GM19397 (cell line): ENCODE results near the gene COPB2.
"Not testable (repeated sequence)": the region's sequence is repeated elsewhere in the genome, so short reads cannot be mapped to it uniquely, and the experiment has no call there.

Experiments
- ATAC-seq: cut with Tn5 transposase; IDR thresholded peaks from one replicate; pipeline ENCODE4 v1.9.1; 2021; ENCODE audit warnings: mild to moderate bottlenecking, moderate library complexity; ENCODE audit not compliant: unreplicated experiment

COPB2 gene

DNA sequence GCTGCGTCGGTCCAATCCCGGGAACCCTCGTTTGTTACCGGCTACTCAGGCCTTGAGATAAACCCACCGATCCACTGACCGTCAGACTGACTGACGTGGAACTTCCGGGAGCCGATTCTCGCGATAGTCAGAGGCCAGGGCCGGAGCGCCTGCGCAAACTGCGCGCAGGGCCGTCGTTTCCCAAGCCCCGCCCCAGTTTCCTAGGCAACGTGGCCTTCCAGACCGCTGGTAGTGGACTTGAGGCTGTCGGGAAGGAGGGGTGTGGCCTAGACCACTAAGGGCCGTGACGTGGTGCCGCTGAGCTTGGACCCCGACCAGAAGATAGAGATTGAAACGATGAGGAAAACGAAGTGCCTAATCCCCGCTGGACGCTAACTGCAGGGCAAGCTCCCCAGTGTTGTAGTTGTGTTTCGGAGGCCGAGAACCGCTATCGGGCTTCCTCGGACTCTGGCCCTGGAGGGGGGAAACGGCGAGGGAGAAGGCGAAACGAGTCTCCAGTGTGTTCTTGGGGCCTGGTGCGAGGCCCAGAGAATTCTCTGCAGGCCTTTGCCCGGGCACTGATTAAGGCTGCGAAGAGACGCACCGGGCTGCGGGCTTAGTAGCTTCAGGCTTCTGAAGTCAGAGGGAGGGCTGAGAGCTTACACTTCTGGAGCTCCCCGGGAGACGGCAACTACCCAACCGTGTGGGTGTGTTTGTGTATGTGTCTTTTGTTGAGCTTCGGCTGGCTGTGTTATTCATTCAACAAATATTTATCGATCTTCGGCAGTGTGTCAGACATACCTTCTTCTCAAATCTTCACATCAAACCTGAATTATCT lies at the start of gene COPB2:
TSS of gene COPB2 (minus strand) at position 96 of the 817 bp plus-strand sequence. CDS start 97 bp downstream, outside the sequence.
- ATAC-seq, result peak; percentile 99

DNA sequence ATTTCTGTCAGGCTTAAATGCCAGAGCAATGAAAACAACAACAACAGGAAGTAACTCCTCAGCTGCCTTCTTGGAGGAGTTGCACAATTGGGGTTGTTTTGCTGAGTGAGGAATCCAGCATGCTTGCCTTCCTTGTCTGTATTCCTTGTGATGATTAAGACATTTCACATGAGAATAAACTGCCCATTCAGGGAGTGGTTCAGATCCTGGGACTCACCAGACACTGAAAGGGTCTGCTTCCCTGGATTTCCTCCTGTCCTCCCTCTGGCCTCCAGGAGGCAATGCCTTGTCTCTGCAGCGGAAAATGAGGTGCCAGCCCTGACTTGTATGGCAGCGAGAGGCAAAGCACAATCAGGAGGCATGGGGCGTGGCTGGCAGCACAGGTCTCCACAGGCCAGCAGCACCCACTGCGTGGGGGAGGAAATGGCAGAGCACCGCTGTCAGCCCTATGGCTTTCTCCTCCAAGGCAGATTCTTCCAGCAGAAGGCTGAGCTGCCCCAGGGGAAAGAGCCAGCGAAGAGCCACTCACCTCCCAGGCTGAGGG lies 45.4 kb upstream of the COPB2 start:
- no peak for ATAC-seq

DNA sequence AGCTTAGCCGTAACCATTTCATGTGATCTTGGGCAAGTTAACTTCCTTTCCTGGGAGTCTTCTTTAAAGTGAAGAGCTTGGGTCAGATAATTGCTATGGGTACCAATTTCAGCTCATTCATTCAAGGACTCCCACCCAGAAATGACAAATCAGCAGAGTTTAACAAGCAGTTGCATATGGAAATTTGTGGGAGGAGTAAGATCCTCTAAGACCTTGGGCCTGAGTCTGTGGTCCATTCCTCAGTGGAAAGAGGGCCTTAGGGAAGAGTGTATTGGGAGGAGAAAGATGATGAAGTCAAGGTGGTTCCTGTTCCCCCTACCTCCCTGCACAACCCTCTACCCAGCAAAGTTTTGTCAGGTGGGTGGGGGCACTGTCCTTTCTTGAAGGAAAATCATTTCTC lies 44.8 kb upstream of the COPB2 start:
- ATAC-seq, result no peak

DNA sequence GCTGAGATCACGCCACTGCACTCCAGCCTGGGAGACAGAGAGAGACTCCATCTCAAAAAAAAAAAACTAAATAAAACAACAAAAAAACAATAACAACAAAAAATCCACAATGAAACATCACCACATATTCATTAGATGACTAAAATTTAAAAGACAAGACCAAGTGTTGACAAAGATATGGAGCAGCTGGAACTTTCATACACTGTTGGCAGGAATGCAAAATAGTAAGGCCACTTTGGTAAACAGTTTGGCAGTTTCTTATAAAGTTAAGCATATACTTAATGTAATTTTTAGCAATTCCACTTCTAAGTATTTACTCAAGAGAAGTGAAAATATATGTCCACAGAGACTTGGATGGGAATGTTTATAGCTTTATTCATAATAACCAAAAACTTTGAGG lies 43.6 kb upstream of the COPB2 start:
- ATAC-seq, result no peak

DNA sequence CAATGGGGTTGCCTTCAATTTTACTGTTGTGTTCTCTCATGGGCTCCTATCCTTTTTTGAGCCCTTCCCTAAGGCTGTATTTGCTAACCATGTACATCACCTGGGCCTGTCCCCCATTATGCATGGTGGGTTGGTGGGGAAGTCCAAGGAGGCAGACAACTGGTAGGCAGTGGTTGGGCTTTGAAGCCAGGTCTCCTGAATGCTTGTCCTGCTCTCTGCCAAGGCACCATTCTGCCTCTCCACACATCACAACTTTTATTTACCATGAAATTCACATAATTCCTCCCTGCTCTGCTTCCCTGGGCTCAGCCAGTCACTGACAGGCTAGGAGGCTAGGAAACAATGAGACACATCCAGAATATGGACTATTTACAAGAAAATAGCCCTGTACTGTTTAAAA lies 41.0 kb upstream of the COPB2 start:
- ATAC-seq, result no peak

DNA sequence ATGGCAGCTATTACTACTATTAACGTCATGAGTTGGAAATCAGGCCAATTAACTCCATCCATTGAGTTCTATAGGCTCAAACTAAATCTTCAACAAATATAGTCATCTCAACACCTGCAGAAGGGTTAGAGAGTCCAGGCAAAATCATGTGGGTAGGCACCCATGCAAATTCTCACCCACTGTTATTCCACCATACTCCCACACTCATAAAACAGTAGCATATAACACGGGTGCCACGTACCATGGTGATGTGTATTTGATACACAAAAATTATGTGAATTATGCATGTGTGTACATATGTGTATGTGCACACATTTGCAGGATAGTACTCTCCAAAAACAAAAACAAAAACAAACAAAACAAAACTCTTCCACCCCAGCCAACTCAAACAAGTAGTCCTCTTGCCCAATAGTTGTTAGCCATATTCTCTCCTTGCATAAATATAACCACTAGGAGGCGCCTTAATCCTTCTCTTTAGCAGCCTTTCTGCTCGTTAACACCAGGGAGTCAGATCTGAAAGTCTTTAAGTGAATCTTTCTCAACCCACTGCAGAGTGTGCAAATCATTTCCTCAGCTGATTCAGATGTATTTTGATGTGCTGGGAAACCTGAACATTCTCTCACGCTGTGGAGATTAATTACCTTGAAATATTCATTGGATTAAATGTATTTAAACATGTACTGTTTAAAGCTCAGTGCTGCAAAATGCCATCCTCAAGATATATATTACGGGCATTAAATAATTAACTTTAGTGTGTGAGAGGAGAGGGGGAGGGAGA lies 38.0 kb upstream of the COPB2 start:
- peak; percentile 71 for ATAC-seq

DNA sequence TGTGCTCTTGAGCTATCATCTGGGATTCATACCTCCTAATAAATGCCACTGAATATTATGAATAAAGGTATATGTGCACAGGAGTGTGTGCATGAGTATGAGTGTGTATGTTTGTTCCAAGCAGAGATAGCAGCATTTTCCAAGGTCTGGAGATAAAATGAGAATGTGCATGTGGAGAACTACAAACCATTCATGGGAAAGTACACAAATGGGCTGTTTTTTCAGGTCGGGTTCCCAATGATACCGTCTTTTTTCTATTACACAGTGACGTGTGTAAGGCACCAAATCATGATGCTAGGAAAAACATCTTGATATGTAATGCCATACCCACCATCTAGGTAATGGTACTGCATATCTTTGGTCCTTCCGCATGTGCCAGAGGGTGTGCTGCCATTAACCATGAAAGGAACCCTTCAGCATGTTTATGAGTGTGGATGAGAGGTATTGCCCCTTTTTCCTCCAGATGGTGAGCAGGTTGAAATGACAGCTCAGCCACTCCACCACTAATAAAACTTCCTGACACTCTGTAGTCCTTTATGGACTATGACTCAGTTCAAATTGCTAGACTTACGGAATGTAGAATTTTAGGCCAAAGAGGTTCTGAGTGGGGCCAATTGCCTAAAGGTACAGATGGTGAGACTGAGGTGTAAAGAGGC lies 36.4 kb upstream of the COPB2 start:
- ATAC-seq, result no peak

DNA sequence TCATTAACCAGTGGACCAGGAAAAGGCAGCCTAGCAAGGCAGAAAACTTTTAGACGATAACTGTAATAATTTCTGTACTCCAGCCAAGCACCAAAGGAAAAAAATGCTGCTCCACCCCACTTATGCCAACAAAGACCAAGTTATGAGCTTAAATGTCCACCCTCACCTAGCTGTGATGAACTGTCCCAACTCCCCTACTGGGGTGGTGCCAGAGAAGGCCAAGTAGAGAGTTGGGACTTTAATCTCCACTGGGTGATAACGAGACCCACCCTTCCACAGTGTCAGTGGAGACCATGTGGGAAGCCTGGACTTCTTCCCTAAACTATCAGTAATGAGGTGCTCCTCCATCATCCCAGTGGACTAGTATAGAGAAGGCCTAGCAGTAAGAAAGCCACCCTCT lies 33.8 kb upstream of the COPB2 start:
- no peak for ATAC-seq

DNA sequence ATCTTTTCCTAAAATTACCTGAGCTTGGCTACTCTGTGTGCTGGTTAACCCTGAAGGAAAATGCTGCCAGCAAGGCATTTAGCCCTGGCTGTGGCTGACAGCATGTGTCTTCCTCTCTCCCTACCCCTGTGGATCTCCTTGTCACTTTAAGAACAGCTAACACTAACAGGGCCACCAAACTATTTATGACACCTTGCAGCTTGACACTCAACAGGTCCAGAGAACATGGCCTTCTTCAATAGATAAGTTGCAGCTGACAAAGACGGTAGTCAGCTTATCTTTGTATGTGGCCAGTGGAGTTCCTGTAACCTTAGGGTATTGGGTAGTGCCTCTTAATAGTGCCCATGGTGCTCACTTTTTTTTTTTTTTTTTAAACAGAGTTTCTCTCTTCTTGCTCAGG lies 32.0 kb upstream of the COPB2 start:
- ATAC-seq, result no peak

DNA sequence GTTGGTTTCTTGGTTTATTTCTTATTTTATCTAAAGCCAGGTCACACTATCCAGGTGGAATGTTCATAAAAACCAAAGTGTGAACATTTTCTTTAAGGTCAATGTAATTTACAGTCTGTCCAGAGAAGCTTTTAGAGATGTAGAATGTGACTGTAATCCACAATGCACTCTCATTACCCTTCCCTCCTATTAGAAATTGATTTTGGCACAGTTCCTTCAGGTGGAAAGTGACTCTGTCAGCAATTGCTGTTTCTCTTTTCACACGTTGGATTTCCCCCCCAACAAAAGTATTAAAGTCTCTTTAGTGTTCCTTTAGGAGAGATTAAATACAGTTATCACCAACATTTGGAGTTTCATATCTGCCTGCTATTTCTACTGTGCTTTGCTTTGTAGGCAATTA lies 31.6 kb upstream of the COPB2 start:
- ATAC-seq, result no peak

DNA sequence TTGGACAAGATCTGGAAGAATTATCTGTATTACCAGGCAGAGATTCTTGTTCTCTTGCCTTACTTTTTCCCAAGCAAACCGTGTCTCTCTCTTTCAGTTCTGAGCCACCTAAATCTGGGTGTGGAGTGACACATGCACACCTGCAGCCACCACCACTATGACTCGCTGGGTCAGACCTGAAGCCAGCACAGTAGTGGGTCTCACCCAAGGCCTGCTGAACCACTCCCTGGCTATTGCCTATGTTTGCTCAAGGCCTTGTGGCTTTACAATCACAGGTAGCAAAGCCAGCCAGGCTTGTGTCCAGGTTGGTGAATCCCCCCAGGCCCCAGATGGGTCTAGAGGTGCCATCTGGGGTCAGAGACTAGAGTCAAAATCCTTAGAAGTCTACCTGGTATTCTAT lies 28.7 kb upstream of the COPB2 start:
- no peak for ATAC-seq

DNA sequence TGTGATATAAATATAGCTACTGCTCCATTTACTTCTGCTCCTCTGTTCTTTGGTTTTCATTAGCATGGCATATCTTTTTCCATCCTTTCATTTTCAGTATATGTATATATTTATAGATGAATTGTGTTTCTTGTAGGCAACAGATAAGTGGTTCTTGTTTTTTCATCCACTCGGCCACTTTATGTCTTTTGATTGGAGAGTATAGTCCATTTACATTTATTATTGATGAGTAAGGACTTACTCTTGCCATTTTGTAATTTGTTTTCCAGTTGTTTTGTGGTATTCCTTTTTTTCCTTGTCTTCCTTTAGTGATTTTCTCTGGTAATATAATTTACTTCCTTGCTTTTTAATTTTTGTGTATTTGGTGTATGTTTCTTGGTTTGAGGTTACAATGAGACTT lies 26.8 kb upstream of the COPB2 start:
- no peak for ATAC-seq

DNA sequence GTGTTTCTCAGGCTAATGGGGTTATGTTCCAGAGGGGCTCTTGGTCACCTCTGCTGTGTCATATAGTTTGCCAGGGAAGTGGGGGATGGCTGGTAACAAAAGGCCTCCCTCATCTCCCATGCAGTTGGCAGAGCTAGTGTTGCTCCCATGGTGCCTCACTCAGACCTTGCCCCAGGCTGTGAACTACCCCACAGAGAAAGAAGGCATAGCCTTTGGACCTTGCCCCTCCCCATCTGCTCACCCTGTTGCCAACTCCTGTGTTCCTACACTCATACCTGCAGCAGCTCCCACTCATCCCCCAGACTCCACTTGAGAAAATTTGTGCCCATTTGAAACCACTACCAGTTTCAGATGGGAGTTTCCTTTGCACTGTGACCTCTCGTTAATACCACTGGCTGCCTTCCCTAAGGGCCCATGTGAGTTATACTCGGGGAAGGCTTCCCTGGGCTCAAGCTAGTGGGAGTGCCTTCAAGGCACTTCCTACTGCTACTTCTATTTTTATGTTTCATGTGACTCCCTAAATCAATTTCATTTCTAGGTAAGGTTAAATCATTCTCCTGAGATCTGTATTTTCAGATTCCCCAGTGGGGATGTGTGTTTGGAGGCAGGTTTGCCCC lies 25.3 kb upstream of the COPB2 start:
- no peak for ATAC-seq

DNA sequence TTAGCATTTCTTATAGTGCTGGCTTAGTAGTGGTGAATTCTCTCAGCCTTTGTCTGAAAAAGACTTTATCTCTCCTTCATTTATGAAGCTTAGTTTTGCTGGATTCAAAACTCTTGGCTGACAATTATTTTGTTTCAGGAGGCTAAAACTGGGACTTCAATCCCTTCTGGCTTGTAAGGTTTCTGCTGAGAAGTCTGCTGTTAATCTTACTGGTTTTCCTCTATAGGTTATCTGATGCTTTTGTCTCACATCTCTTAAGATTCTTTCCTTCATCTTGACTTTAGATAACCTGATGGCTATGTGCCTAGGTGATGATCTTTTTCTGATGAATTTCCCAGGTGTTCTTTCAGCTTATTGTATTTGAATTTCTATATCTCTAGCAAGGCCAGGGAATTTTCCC lies 23.4 kb upstream of the COPB2 start:
- not testable (repeated sequence) for ATAC-seq

DNA sequence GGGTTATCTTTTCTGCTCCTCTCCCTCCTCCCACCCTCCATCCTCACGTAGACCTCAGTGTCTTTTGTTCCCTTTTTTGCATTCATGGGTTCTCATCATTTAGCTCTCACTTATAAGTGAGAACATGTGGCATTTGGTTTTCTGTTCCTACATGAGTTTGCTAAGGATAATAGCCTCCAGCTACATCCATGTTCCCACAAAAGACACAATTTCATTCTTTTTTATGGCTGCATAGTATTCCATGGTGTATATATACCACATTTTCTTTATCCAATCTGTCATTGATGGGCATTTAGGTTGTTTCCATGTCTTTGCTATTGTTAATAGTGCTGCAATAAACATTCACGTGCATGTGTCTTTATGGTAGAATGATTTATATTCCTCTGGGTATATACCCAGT lies 11.7 kb upstream of the COPB2 start:
- ATAC-seq, result not testable (repeated sequence)

DNA sequence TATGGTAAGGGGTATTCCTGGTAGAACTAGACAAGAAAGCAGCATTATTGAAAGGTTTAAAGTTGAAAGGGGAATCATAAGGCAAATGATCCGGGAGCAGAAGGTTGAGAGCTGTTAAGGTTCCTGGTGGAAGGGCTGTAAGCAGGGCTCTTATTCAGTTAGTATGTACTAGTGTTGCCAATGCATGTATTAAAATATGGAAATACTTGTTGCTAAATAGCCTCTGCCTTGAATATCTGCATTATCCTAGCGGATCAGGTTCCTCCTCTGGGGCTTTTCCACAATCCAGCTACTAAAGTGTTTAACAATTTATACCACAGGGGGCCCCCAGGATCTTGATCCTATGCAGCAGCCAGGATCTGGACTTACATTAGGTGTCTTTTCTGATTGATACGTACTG lies 7.3 kb upstream of the COPB2 start:
- ATAC-seq, result no peak

DNA sequence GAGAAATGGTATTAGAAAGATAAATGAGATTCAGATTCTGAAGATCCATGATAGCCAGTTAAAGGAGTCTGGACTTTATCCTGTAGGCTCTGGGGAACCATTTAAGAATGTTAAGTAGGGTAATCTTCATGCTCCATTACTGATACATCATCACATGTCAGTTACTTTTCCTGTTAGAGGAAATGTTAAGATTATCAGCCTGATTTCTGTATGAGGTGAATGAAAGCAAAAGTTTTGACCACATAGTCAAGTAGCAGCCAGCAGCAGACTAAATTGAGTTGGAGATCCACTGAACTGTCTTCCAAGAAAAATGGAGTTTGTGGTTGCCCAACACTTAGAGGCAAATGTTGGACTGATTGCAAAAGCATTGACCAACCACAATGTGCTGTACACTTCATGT lies 4.7 kb upstream of the COPB2 start:
- ATAC-seq, result no peak

DNA sequence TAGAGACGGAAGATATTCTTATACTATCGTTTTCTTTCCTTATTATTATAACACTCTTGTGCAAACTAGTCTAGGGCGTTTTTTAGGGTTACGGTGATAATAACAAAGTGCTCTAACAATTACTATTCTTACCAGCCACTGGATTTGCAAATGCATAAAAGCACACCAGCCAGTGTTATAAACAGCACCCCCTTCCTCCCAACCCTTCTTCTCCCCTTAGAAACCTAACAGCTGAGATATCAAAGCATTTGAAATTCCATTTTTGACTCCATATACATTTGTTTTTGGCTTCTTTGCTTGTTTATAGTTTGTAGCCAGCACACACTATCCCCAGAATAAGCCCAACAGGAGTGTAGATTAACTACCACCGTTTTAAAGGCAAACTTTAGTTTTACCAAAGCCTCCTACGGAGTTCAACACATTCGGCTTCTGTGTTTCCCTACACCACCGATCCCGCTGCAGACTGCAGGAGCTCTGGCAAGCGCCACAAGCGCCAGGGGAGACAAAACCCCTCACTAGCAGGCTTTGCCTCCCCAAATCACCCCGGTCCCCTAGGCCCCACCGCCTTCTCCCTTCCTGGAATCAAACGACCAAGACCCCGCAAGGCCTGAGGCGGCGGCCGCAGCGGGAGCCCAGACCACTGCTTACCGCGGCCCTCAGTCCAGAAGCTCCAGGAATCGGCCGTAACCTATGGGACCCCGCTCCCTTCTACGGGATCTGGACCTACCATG lies 461 bp downstream of the COPB2 start:
- peak; percentile 38 for ATAC-seq

DNA sequence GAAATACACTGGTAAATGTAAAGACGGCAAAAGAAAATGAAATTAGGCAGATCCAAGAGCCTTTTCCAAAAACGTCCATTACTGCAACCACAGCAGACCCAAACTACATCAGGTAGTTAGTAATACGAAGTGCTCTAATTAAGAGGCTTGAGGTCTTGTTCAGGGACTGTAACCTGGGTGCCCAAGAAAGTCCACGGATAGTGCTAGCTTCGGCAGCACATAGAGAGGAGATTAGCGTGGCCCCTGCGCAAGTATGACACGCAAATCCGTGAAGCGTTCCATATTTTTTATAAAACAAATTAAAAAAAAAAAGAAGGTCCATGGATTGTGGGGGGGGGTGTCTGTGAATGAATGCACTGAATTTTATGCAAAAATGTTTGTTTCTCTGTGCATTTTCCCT lies 1.4 kb downstream of the COPB2 start:
- no peak for ATAC-seq

DNA sequence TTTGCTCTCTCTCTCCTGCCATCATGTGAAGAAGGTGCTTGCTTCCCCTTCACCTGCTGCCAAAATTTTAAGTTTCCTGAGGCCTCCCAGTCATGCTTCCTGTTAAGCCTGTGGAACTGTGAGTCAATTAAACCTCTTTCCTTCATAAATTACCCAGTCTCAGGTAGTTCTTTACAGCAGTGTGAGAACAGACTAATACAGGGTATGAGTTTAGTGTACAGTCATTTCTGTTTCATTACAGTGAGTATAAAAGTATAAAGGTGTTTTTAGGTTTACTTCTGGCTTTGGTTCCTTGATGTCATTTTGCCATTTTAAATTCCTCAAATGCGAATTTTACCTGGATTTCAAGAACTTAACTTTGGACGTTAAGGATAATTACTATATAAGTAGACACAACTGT lies 7.2 kb downstream of the COPB2 start:
- not testable (repeated sequence) for ATAC-seq
